Peyer's patch (tissue), 4 donors: ENCODE data around the gene STAP2. TPM values are rescaled to one million over a fixed set of nuclear protein-coding genes. Genes with fewer than 3 reads are reported as not detected.
A peak's percentile ranks its signal among the peaks of the same experiment; 100 is the strongest.
"Not testable (repeated sequence)": the region's sequence is repeated elsewhere in the genome, so short reads cannot be mapped to it uniquely, and the experiment has no call there.

Experiments
- DNase-seq, 3 donors: peaks; one replicate each; pipeline ENCODE4 v3.0.0-alpha.2; 2017 to 2019
- H3K27ac ChIP-seq, 4 donors: fragments of 200-600 bp; sonication (generic); one replicate each; pipeline ENCODE4 v1.5.1; 2016 to 2019
- H3K27me3 ChIP-seq, 2 donors: fragments of 200-600 bp; sonication (generic); one replicate each; pipeline ENCODE4 v1.5.1; 2019
- H3K36me3 ChIP-seq, 3 donors: fragments of 200-600 bp; sonication (generic); one replicate each; pipeline ENCODE4 v1.5.1; 2016 to 2019
- H3K4me1 ChIP-seq, 4 donors: fragments of 200-600 bp; sonication (generic); one replicate each; pipeline ENCODE4 v1.5.1; 2016 to 2019
- H3K4me3 ChIP-seq, 4 donors: fragments of 200-600 bp; sonication (generic); 1 replicate in 3 of 4; 2 replicates in 1 of 4; pipeline ENCODE4 v1.5.1; 2016 to 2019; ENCODE audit warnings: mild to moderate bottlenecking in 1 of 4
- H3K9me3 ChIP-seq, 4 donors: fragments of 200-600 bp; sonication (generic); one replicate each; pipeline ENCODE4 v1.5.1; 2016 to 2019; ENCODE audit warnings: mild to moderate bottlenecking in 1 of 4
- POLR2A ChIP-seq, 2 donors: fragments of 450-650 bp; IDR thresholded peaks; one replicate each; pipeline ENCODE4 v1.5.1; 2017; ENCODE audit warnings: antibody characterized with exemption in 2 of 2, mild to moderate bottlenecking in 2 of 2, moderate library complexity in 2 of 2
- total RNA-seq, 4 donors: library from RNA; depleted of rRNA; stranded (reverse); fragments of >200 nt; gene quantifications; one replicate each; pipeline ENCODE4 v1.1.0, GENCODE V29; 2016
- TF ChIP-seq, protein P1 (sequence below), 6 experiments: fragments of 450-650 bp in 4 of 6; fragments of 200-600 bp in 2 of 6; sonication (generic) in 1 of 6; IDR thresholded peaks; one replicate each; pipeline ENCODE4 v1.5.1; 2017 to 2019; ENCODE audit warnings: antibody characterized with exemption in 6 of 6, mild to moderate bottlenecking in 3 of 6, moderate library complexity in 1 of 6

STAP2 gene
- total RNA-seq, 4 donors from 2014 or later, result 90.8 to 227 (median 134) TPM

DNA sequence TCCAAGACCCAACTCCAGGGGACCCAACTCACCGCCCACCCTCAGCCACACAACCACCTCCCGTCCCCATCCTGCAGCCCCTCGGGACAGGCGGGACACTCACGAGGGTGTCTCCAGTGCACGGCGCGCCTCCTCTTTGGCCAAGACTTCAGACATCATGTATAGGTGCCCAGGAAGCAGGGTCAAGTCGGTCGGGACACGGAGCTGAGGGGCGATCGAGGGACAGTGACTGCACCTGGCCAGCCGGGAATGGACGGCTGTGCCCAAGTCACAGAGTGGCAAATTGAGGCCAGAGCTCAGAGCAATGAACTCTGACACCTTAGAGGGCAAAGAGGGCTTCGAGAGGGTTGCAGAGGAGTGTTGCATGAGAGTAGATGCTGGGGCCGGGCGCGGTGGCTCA lies 8.8 kb downstream of the STAP2 start:
- H3K36me3 ChIP-seq, result peaks cover 0 to 24% (median 0%) of the 10 kb centered on the region in 3 donors
- no peak overlapping the region for H3K27ac ChIP-seq
- no peak overlapping the region for H3K4me3 ChIP-seq
- H3K4me1 ChIP-seq, result peaks cover 0 to 20% (median 6%) of the 10 kb centered on the region in 4 donors
- H3K27me3 ChIP-seq, result no peaks in the 10 kb centered on the region
- H3K9me3 ChIP-seq, result no peaks in the 10 kb centered on the region
- no peak for DNase-seq
- TF ChIP-seq POLR2A (IDR thresholded peaks at IDR 0.05), result no peak
- TF ChIP-seq, protein P1, sequence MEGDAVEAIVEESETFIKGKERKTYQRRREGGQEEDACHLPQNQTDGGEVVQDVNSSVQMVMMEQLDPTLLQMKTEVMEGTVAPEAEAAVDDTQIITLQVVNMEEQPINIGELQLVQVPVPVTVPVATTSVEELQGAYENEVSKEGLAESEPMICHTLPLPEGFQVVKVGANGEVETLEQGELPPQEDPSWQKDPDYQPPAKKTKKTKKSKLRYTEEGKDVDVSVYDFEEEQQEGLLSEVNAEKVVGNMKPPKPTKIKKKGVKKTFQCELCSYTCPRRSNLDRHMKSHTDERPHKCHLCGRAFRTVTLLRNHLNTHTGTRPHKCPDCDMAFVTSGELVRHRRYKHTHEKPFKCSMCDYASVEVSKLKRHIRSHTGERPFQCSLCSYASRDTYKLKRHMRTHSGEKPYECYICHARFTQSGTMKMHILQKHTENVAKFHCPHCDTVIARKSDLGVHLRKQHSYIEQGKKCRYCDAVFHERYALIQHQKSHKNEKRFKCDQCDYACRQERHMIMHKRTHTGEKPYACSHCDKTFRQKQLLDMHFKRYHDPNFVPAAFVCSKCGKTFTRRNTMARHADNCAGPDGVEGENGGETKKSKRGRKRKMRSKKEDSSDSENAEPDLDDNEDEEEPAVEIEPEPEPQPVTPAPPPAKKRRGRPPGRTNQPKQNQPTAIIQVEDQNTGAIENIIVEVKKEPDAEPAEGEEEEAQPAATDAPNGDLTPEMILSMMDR (IDR thresholded peaks at IDR 0.05), result no peak

DNA sequence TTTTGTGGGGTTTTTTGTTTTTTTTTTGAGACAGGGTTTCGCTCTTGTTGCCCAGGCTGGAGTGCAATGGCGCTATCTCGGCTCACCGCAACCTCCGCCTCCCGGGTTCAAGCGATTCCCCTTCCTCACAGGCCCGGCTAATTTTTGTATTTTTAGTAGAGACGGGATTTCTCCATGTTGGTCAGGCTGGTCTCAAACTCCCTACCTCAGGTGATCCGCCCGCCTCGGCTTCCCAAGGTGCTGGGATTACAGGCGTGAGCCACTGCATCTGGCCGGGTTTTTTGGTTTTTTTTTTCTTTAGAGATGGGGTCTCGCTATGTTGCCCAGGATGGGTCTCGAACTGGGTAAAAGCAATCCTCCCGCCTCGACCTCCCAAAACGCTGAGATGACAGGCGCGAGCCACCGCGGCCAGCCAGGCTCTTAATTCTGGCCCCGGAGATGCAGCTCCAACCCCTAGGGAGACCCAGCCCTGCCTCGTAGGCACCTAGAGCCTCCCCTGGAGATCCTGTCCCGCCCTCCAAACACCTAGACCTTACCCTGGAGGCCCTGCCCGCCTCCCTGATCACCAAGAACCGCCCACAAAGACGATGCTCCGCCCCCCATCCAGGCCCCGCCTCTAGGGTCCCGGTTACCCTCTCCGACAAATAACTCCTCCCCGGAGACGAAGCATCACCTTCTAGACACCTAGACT lies 9.5 kb downstream of the STAP2 start:
- H3K9me3 ChIP-seq, DNase-seq, H3K27me3 ChIP-seq: not testable (repeated sequence)
- Histone ChIP-seq H3K4me1 (peaks cover 0 to 20% (median 6%) of the 10 kb centered on the region in 4 donors), H3K27ac (peak overlapping the region in 2 of 4 donors; percentile 51 to 65), H3K36me3 (peaks cover 0 to 24% (median 0%) of the 10 kb centered on the region in 3 donors), H3K4me3 (peak overlapping the region; percentile 40 to 50 (median 43))

DNA sequence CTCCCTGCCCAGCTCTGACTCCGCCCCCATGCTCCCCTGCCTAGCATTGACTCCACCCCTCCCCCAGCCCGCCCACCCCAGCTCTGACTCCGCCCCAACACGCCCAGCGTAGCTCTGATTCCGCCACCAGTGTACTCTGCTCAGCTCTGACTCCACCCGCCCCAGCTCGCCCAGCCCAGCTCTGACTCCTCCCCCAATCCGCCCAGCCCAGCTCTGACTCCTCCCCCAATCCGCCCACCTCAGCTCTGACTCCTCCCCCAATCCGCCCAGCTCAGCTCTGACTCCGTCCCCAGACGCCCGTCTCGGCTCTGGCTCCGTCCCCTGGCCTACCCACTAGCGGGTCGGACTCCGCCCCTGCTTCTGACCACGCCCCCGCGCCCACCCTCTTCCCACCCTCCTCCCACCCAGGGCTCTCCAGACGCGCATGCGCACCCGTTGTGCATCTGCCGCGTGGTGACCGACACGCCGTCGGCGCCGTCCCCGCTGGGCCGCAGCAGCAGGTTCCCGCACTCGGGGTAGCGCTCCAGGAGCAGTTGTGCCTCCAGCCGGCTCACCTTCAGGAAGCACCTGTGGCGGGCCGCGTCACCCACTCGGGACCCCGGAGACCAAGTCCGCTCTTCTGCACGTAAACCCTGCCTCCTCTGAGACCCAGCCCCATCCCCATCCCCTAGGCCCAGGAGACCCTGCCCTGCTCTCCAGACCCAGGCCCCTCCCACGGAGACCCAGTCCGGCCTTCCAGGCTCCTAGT lies 10.2 kb downstream of the STAP2 start:
- Histone ChIP-seq H3K9me3 (no peaks in the 10 kb centered on the region), H3K36me3 (peaks cover 0 to 24% (median 0%) of the 10 kb centered on the region in 3 donors), H3K4me1 (peaks cover 0 to 20% (median 6%) of the 10 kb centered on the region in 4 donors), H3K4me3 (peak overlapping the region; percentile 40 to 52 (median 43)), H3K27ac (peak overlapping the region in 3 of 4 donors; percentile 51 to 67 (median 65)), H3K27me3 (no peaks in the 10 kb centered on the region)
- DNase-seq, result peak; percentile 81 to 97 (median 91)
- TF ChIP-seq POLR2A (IDR thresholded peaks at IDR 0.05), result no peak
- TF ChIP-seq, protein P1 (IDR thresholded peaks at IDR 0.05), result no peak

DNA sequence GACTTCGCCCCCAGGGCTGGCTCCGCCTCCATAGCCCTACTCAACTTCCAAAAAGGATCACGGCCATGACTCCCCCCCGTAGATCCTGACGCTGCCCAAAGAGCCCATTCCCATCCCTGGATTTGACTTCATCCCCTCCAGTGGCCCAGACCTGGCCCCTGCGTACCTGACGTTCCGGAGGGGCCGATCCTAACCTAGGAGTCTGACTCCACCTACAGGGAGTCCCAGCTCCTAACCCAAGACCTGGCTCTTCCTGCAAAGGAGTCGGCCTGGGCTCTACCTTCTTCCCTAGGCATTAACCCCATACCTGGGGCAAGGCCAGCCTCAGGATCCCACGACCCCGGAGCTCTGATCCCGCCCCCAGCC lies 10.8 kb downstream of the STAP2 start:
- no peak for TF ChIP-seq POLR2A (IDR thresholded peaks at IDR 0.05)
- TF ChIP-seq, protein P1 (IDR thresholded peaks at IDR 0.05), result no peak
- H3K9me3 ChIP-seq, result no peaks in the 10 kb centered on the region
- peak overlapping the region in 3 of 4 donors; percentile 8 to 67 (median 31) for H3K27ac ChIP-seq
- peak overlapping the region; percentile 2 to 52 (median 27) for H3K4me3 ChIP-seq
- no peaks in the 10 kb centered on the region for H3K27me3 ChIP-seq
- DNase-seq, result no peak
- peaks cover 0 to 24% (median 0%) of the 10 kb centered on the region in 3 donors for H3K36me3 ChIP-seq
- peaks cover 0 to 20% (median 6%) of the 10 kb centered on the region in 4 donors for H3K4me1 ChIP-seq

DNA sequence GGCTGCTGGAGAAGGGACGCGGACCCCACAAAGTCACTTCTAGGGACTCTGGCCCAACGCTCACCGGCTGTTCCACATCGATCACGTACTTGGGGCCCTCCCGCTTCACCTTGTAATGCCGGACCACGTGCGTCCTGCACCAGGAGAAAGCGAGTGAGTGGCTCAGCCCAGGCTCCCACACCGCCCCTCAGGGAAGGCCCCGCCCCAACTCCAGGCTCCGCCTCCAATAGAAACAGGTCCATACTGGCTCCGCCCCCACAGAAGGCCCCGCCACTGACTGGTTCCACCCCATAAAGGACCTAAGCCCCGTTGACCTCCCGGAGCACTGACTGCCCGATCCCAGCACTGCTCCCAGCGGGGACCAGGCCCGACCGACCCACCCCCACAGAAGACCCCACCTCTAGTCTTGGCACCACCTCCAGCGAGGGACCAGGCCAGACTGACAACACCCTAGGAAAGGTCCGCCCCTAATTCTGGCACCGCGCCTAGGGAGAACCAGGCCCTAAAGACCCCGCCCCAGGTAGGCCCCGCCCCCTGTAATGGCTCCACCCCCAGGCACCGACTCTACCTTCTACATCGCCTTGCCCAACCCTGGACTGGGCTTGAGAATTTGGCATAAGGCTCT lies 11.3 kb downstream of the STAP2 start:
- no peak for TF ChIP-seq POLR2A (IDR thresholded peaks at IDR 0.05)
- TF ChIP-seq, protein P1 (IDR thresholded peaks at IDR 0.05), result no peak
- Histone ChIP-seq H3K27ac (peak overlapping the region in 3 of 4 donors; percentile 8 to 67 (median 31)), H3K4me1 (peaks cover 0 to 20% (median 6%) of the 10 kb centered on the region in 4 donors), H3K36me3 (peaks cover 0 to 24% (median 0%) of the 10 kb centered on the region in 3 donors), H3K4me3 (peak overlapping the region; percentile 2 to 52 (median 27)), H3K27me3 (no peaks in the 10 kb centered on the region), H3K9me3 (peaks cover 0 to under 1% (median 0%) of the 10 kb centered on the region in 4 donors)
- DNase-seq, result peak in 2 of 3 donors; percentile 69 to 87
